ENCODE data around the gene SH2D3A. TPM values are rescaled to one million over a fixed set of nuclear protein-coding genes. Genes with fewer than 3 reads are reported as not detected.
A peak's percentile ranks its signal among the peaks of the same experiment; 100 is the strongest.
"Not testable (repeated sequence)": the region's sequence is repeated elsewhere in the genome, so short reads cannot be mapped to it uniquely, and the experiment has no call there.

SH2D3A gene
- polyA plus RNA-seq, 2 donors = 29.6 to 48.7 TPM

GRCh38 chr19:6766357-6767080, 716 bp downstream of the SH2D3A start:
- Histone ChIP-seq H3K4me1 (ENCODE audit: control insufficient read depth in 2 of 2, insufficient read depth in 2 of 2, low read length in 1 of 2) (peaks cover 3% of the 10 kb centered on the region in 2 donors), H3K9me3 (ENCODE audit: control insufficient read depth in 2 of 2, insufficient read depth in 1 of 2, low read depth in 1 of 2, low read length in 1 of 2) (no peaks in the 10 kb centered on the region), H3K4me3 (ENCODE audit: low read depth in 1 of 2, low read length in 2 of 2) (peak overlapping the region; percentile 60 to 64), H3K27me3 (ENCODE audit: control insufficient read depth in 1 of 2, insufficient read depth in 2 of 2, low read length in 2 of 2) (no peaks in the 10 kb centered on the region), H3K36me3 (ENCODE audit: control insufficient read depth in 2 of 2, insufficient read depth in 2 of 2, low read length in 1 of 2) (peaks cover 0 to 2% of the 10 kb centered on the region in 2 donors), H3K27ac (ENCODE audit: low read depth in 2 of 2, low read length in 1 of 2) (peak overlapping the region; percentile 91 to 98)
- 18 to 20% methylated on average over 16 of the region's 16 CpGs for WGBS, 2 donors

GRCh38 chr19:6765738-6766356, 1.4 kb downstream of the SH2D3A start:
- H3K27ac ChIP-seq (ENCODE audit: low read depth in 2 of 2, low read length in 1 of 2) = peak overlapping the region; percentile 91 to 98
- peaks cover 0 to 2% of the 10 kb centered on the region in 2 donors for H3K36me3 ChIP-seq (ENCODE audit: control insufficient read depth in 2 of 2, insufficient read depth in 2 of 2, low read length in 1 of 2)
- no peaks in the 10 kb centered on the region for H3K9me3 ChIP-seq (ENCODE audit: control insufficient read depth in 2 of 2, insufficient read depth in 1 of 2, low read depth in 1 of 2, low read length in 1 of 2)
- H3K27me3 ChIP-seq (ENCODE audit: control insufficient read depth in 1 of 2, insufficient read depth in 2 of 2, low read length in 2 of 2) = no peaks in the 10 kb centered on the region
- peaks cover 3% of the 10 kb centered on the region in 2 donors for H3K4me1 ChIP-seq (ENCODE audit: control insufficient read depth in 2 of 2, insufficient read depth in 2 of 2, low read length in 1 of 2)
- peak overlapping the region; percentile 60 to 64 for H3K4me3 ChIP-seq (ENCODE audit: low read depth in 1 of 2, low read length in 2 of 2)
- 21 to 23% methylated on average over 8 of the region's 8 CpGs for WGBS, 2 donors

- not testable (repeated sequence) for H3K4me1 ChIP-seq (ENCODE audit: control insufficient read depth in 2 of 2, insufficient read depth in 2 of 2, low read length in 1 of 2); H3K4me3 ChIP-seq (ENCODE audit: low read depth in 1 of 2, low read length in 2 of 2); H3K9me3 ChIP-seq (ENCODE audit: control insufficient read depth in 2 of 2, insufficient read depth in 1 of 2, low read depth in 1 of 2, low read length in 1 of 2); H3K27me3 ChIP-seq (ENCODE audit: control insufficient read depth in 1 of 2, insufficient read depth in 2 of 2, low read length in 2 of 2); H3K27ac ChIP-seq (ENCODE audit: low read depth in 2 of 2, low read length in 1 of 2)
- H3K36me3 ChIP-seq (ENCODE audit: control insufficient read depth in 2 of 2, insufficient read depth in 2 of 2, low read length in 1 of 2) = peaks cover 0 to 10% of the 10 kb centered on the region in 2 donors
- WGBS, 2 donors = 66 to 71% methylated on average over 8 of the region's 8 CpGs
Measured at GRCh38 chr19:6762253-6762797, 4.9 kb downstream of the SH2D3A start.

- H3K9me3 ChIP-seq (ENCODE audit: control insufficient read depth in 2 of 2, insufficient read depth in 1 of 2, low read depth in 1 of 2, low read length in 1 of 2) = no peaks in the 10 kb centered on the region
- no peaks in the 10 kb centered on the region for H3K4me1 ChIP-seq (ENCODE audit: control insufficient read depth in 2 of 2, insufficient read depth in 2 of 2, low read length in 1 of 2)
- H3K27ac ChIP-seq (ENCODE audit: low read depth in 2 of 2, low read length in 1 of 2) = no peak overlapping the region
- H3K27me3 ChIP-seq (ENCODE audit: control insufficient read depth in 1 of 2, insufficient read depth in 2 of 2, low read length in 2 of 2) = no peaks in the 10 kb centered on the region
- H3K36me3 ChIP-seq (ENCODE audit: control insufficient read depth in 2 of 2, insufficient read depth in 2 of 2, low read length in 1 of 2) = peaks cover 0 to 10% of the 10 kb centered on the region in 2 donors
- WGBS, 2 donors = 80 to 92% methylated on average over 4 of the region's 4 CpGs
- no peak overlapping the region for H3K4me3 ChIP-seq (ENCODE audit: low read depth in 1 of 2, low read length in 2 of 2)
Measured at GRCh38 chr19:6761053-6761676, 6.1 kb downstream of the SH2D3A start.

- Histone ChIP-seq H3K4me1 (ENCODE audit: control insufficient read depth in 2 of 2, insufficient read depth in 2 of 2, low read length in 1 of 2) (no peaks in the 10 kb centered on the region), H3K9me3 (ENCODE audit: control insufficient read depth in 2 of 2, insufficient read depth in 1 of 2, low read depth in 1 of 2, low read length in 1 of 2) (no peaks in the 10 kb centered on the region), H3K36me3 (ENCODE audit: control insufficient read depth in 2 of 2, insufficient read depth in 2 of 2, low read length in 1 of 2) (peaks cover 0 to 10% of the 10 kb centered on the region in 2 donors), H3K27ac (ENCODE audit: low read depth in 2 of 2, low read length in 1 of 2) (no peak overlapping the region), H3K27me3 (ENCODE audit: control insufficient read depth in 1 of 2, insufficient read depth in 2 of 2, low read length in 2 of 2) (no peaks in the 10 kb centered on the region), H3K4me3 (ENCODE audit: low read depth in 1 of 2, low read length in 2 of 2) (no peak overlapping the region)
- 96 to 97% methylated on average over 17 of the region's 17 CpGs for WGBS, 2 donors
Measured at GRCh38 chr19:6760606-6761005, 6.6 kb downstream of the SH2D3A start.

DNA sequence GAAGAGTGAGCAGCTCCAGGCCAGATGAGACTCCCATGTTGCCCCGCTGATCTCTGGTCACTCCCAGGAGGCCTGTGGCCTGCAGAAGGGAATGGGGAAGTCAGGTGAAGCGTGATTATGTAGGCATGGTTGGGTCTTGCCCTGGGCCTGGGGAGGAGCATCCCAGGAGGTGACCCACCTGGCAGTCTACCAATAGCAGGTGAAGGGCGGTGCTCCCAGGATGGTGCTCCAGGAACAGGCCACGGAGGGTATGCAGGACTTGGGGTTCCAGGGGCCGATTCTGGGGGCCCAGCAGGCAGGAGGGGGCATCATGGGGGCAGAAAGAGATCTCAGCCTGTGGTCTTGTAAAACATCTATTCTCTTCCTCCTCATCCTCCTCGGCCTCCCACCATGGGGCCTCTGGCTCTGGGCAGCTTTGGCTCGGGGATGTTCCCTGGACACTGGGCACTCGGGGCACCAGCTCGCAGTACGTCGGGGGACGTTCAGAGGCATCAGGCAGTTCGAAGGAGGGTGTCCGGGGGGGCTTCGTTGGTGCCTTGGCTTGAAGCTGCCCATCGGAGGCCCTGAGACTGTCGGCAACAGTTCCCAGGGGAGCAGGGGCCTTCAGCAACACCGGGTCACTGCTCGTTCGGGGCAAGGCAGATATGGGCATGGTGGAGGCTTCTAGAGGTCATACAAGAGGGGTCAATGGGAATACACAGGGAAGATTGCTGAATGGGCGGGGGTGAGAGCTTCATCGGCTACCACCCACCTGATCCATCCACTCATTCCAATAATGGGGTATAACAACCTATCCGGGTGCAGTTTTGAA, 12.4 kb downstream of the SH2D3A start:
- Histone ChIP-seq H3K9me3 (ENCODE audit: control insufficient read depth in 2 of 2, insufficient read depth in 1 of 2, low read depth in 1 of 2, low read length in 1 of 2) (no peaks in the 10 kb centered on the region), H3K27me3 (ENCODE audit: control insufficient read depth in 1 of 2, insufficient read depth in 2 of 2, low read length in 2 of 2) (no peaks in the 10 kb centered on the region), H3K4me3 (ENCODE audit: low read depth in 1 of 2, low read length in 2 of 2) (no peak overlapping the region), H3K4me1 (ENCODE audit: control insufficient read depth in 2 of 2, insufficient read depth in 2 of 2, low read length in 1 of 2) (peaks cover 0 to 6% of the 10 kb centered on the region in 2 donors), H3K27ac (ENCODE audit: low read depth in 2 of 2, low read length in 1 of 2) (no peak overlapping the region), H3K36me3 (ENCODE audit: control insufficient read depth in 2 of 2, insufficient read depth in 2 of 2, low read length in 1 of 2) (peaks cover 3 to 28% of the 10 kb centered on the region in 2 donors)
- WGBS, 2 donors = 90 to 94% methylated on average over 22 to 23 of the region's 23 CpGs

GRCh38 chr19:6754136-6754535, 13.1 kb downstream of the SH2D3A start:
- peaks cover 0 to 6% of the 10 kb centered on the region in 2 donors for H3K4me1 ChIP-seq (ENCODE audit: control insufficient read depth in 2 of 2, insufficient read depth in 2 of 2, low read length in 1 of 2)
- peak overlapping the region in 1 of 2 donors; percentile 48 for H3K27ac ChIP-seq (ENCODE audit: low read depth in 2 of 2, low read length in 1 of 2)
- no peaks in the 10 kb centered on the region for H3K9me3 ChIP-seq (ENCODE audit: control insufficient read depth in 2 of 2, insufficient read depth in 1 of 2, low read depth in 1 of 2, low read length in 1 of 2)

DNA sequence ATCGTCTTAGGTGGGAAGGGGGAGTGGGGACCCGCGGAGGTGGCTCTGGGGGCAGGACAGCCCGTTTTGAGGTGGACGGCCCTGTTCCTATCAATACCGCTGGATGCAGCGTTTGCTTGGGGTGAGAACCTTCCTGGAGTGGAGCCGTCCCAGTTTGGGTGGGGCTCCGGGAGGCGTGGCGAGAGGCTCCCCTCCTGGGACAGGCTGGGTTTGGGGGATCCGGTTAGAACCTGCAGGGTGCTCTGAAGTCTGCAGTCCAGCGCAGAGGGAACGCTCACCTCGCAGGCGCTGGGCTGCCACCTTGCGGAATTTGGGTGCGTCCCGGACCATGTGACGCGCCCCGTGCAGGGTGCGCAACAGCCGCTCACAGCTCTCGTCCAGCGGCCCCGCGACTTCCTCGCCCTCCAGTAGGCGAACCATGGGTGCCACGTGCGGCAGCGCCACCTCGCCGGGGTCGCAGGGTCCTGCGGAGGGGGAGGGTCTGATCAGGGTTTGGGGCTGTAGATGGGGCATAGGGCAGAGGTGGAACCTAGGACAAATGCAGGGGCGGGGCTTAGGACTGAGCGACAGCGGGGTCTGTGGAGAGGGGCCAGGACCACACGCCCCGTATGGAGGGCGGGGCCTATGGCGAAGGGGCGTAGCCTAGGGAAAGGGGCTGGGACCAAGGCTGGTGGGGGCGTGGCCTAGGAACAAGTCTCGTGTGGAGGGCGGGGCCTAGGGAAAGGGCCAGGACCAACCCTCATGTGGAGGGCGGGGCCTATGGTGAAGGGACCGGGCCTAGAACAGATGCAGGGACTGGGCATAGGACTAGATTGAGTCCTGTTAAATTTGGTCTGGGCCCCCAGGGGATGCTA, 13.8 kb downstream of the SH2D3A start:
- Histone ChIP-seq H3K27me3 (ENCODE audit: control insufficient read depth in 1 of 2, insufficient read depth in 2 of 2, low read length in 2 of 2) (no peaks in the 10 kb centered on the region), H3K4me3 (ENCODE audit: low read depth in 1 of 2, low read length in 2 of 2) (peak overlapping the region in 1 of 2 donors; percentile 25)
- 16 to 22% methylated on average over 49 to 50 of the region's 50 CpGs for WGBS, 2 donors

More at GRCh38 chr19:6754136-6754535, 13.1 kb downstream of the SH2D3A start:
- 95 to 96% methylated on average over 22 of the region's 22 CpGs for whole genome bisulfite sequencing, 2 donors
- H3K27me3 ChIP-seq (ENCODE audit: control insufficient read depth in 1 of 2, insufficient read depth in 2 of 2, low read length in 2 of 2) = no peaks in the 10 kb centered on the region
- no peak overlapping the region for H3K4me3 ChIP-seq (ENCODE audit: low read depth in 1 of 2, low read length in 2 of 2)
- H3K36me3 ChIP-seq (ENCODE audit: control insufficient read depth in 2 of 2, insufficient read depth in 2 of 2, low read length in 1 of 2) = peaks cover 3 to 29% of the 10 kb centered on the region in 2 donors

More for the DNA sequence above, 13.8 kb downstream of the SH2D3A start:
- Histone ChIP-seq H3K9me3 (ENCODE audit: control insufficient read depth in 2 of 2, insufficient read depth in 1 of 2, low read depth in 1 of 2, low read length in 1 of 2) (no peaks in the 10 kb centered on the region), H3K27ac (ENCODE audit: low read depth in 2 of 2, low read length in 1 of 2) (peak overlapping the region; percentile 48 to 86), H3K4me1 (ENCODE audit: control insufficient read depth in 2 of 2, insufficient read depth in 2 of 2, low read length in 1 of 2) (peaks cover 0 to 6% of the 10 kb centered on the region in 2 donors), H3K36me3 (ENCODE audit: control insufficient read depth in 2 of 2, insufficient read depth in 2 of 2, low read length in 1 of 2) (peaks cover 3 to 30% of the 10 kb centered on the region in 2 donors)

All from esophagus (tissue), 2 donors.